HepG2 (cell line): ENCODE data around the gene PACS2. TPM values are rescaled to one million over a fixed set of nuclear protein-coding genes. Genes with fewer than 3 reads are reported as not detected.

ENCODE experiments used
- ATAC-seq: fragments of 200-7000 bp; cut with Tn5 transposase; 3 replicates; pipeline ENCODE4 v1.9.1; 2020; ENCODE audit warnings: mild to moderate bottlenecking, moderate library complexity
- BruUV-seq: library from RNA; stranded (reverse); fragments of 400-500 nt; replicated peaks from 2 replicates; lab custom pipeline; 2021; lab: Mats Ljungman, UMichigan
- CTCF ChIA-PET: fragments of 300-600 bp; formaldehyde crosslinking; extraction: SDS; loops from one replicate; lab custom pipeline; 2021; ENCODE audit warnings: low total read pairs, inconsistent platforms, low intra/inter-chr PET ratio; lab: Yijun Ruan, JAX
- POLR2A ChIA-PET: fragments of 350-600 bp; sonication (Branson Sonifier 250); formaldehyde crosslinking; loops from one replicate; lab custom pipeline; 2020; ENCODE audit warnings: antibody characterized with exemption, inconsistent platforms; lab: Yijun Ruan, JAX
- DNase-seq: peaks from one replicate; pipeline ENCODE4 v3.0.0-alpha.2; 2015; ENCODE audit warnings: low spot score
- FAIRE-seq: peaks from 3 replicates; lab custom pipeline; 2011; peaks lifted over from hg19 to GRCh38; lab: Jason Lieb, UNC
- H2AFZ ChIP-seq: one replicate; pipeline ENCODE4 v1.6.1; 2011; ENCODE audit warnings: low read length, inconsistent platforms
- H3K27ac ChIP-seq: fragments of 300-600 bp; 3 replicates; pipeline ENCODE4 v1.8.0; 2011; ENCODE audit warnings: mixed run types, mild to moderate bottlenecking, mixed read lengths, low read length, inconsistent platforms; ENCODE audit not compliant: insufficient read depth; ENCODE audit errors: extremely low read length
- H3K27me3 ChIP-seq, 2 experiments: fragments of 200-600 bp in 1 of 2; 2 replicates in 1 of 2; 3 replicates in 1 of 2; pipeline versions ENCODE4 v1.6.0 to v1.8.0; 2011; ENCODE audit warnings: low read length in 2 of 2, mild to moderate bottlenecking in 2 of 2, moderate library complexity in 2 of 2, inconsistent platforms in 1 of 2; ENCODE audit not compliant: insufficient read depth in 2 of 2, control insufficient read depth in 1 of 2
- H3K36me3 ChIP-seq, 2 experiments: fragments of 200-600 bp in 1 of 2; replicated peaks in 1 of 2; 2 replicates in 1 of 2; 3 replicates in 1 of 2; pipeline versions ENCODE4 v1.5.1 to v1.8.0; 2011; ENCODE audit warnings: low read length in 2 of 2, inconsistent platforms in 1 of 2; ENCODE audit not compliant: insufficient read depth in 2 of 2, control insufficient read depth in 1 of 2
- H3K4me1 ChIP-seq: 2 replicates; pipeline ENCODE4 v1.5.1; 2012; ENCODE audit warnings: low read length, inconsistent platforms; ENCODE audit not compliant: insufficient read depth
- H3K4me2 ChIP-seq: 2 replicates; pipeline ENCODE4 v1.6.0; 2011; ENCODE audit warnings: low read depth, low read length, inconsistent platforms
- H3K4me3 ChIP-seq, 3 experiments: fragments of 200-600 bp in 1 of 3; sonication (generic), shearing (Covaris generic) in 1 of 3; replicated peaks in 1 of 3; 2 replicates each; pipeline ENCODE4 v1.5.1; 2011 to 2016; ENCODE audit warnings: low read length in 3 of 3, inconsistent platforms in 2 of 3, low read depth in 2 of 3, mild to moderate bottlenecking in 2 of 3, control low read depth in 1 of 3, mixed read lengths in 1 of 3; ENCODE audit not compliant: insufficient read depth in 1 of 3
- H3K79me2 ChIP-seq: one replicate; pipeline ENCODE4 v1.6.1; 2011; ENCODE audit warnings: low read length, inconsistent platforms; ENCODE audit not compliant: insufficient read depth
- H3K9ac ChIP-seq: 2 replicates; pipeline ENCODE4 v1.6.0; 2011; ENCODE audit warnings: mild to moderate bottlenecking, low read depth, low read length, inconsistent platforms; ENCODE audit not compliant: insufficient read depth
- H3K9me3 ChIP-seq: 2 replicates; pipeline ENCODE4 v1.5.1; 2012; ENCODE audit warnings: mild to moderate bottlenecking, low read length
- H4K20me1 ChIP-seq: 2 replicates; pipeline ENCODE4 v1.6.0; 2011; ENCODE audit warnings: inconsistent platforms, mild to moderate bottlenecking, low read length, moderate library complexity; ENCODE audit not compliant: insufficient read depth
- ELF3 ChIP-seq: IDR thresholded peaks from 2 replicates; pipeline ENCODE4 v1.6.1; 2016; ENCODE audit warnings: missing genetic modification reagents, missing compliant biosample characterization
- FOXC1 ChIP-seq: sonication (generic); formaldehyde crosslinking; IDR thresholded peaks from 2 replicates; pipeline ENCODE4 v1.8.0; 2022; ENCODE audit warnings: mild to moderate bottlenecking, missing genetic modification reagents, borderline replicate concordance
- FUBP1 ChIP-seq: sonication (generic); formaldehyde crosslinking; IDR thresholded peaks from 2 replicates; pipeline ENCODE4 v1.5.1; 2020; ENCODE audit warnings: missing genetic modification reagents, mild to moderate bottlenecking, borderline replicate concordance
- LRRFIP1 ChIP-seq: sonication (generic); formaldehyde crosslinking; conservative IDR thresholded peaks from 2 replicates; pipeline ENCODE4 v1.4.0; 2020; ENCODE audit warnings: missing genetic modification reagents
- MAZ ChIP-seq, 2 experiments: sonication (generic) in 1 of 2; formaldehyde crosslinking in 1 of 2; IDR thresholded peaks; 2 replicates each; pipeline versions ENCODE4 v1.5.0 to v1.6.1; 2012 to 2020; ENCODE audit warnings: low read depth in 2 of 2, mild to moderate bottlenecking in 2 of 2, borderline replicate concordance in 1 of 2, improper control_type of control experiment in 1 of 2, low read length in 1 of 2, missing genetic modification reagents in 1 of 2, moderate library complexity in 1 of 2
- MTA1 ChIP-seq: sonication (generic); formaldehyde crosslinking; IDR thresholded peaks from 2 replicates; pipeline ENCODE4 v1.4.0; 2020; ENCODE audit warnings: missing genetic modification reagents, mild to moderate bottlenecking, borderline replicate concordance
- NONO ChIP-seq, 2 experiments: fragments of 450-650 bp in 1 of 2; sonication (generic) in 1 of 2; formaldehyde crosslinking in 1 of 2; IDR thresholded peaks in 1 of 2; conservative IDR thresholded peaks in 1 of 2; 2 replicates each; pipeline versions ENCODE4 v1.6.1 to v1.8.0; 2017 to 2022; ENCODE audit warnings: mild to moderate bottlenecking in 1 of 2, missing genetic modification reagents in 1 of 2, moderate library complexity in 1 of 2
- SMAD9 ChIP-seq: sonication (generic); formaldehyde crosslinking; IDR thresholded peaks from 2 replicates; pipeline ENCODE4 v1.5.1; 2020; ENCODE audit warnings: mild to moderate bottlenecking, missing genetic modification reagents
- UBTF ChIP-seq: sonication (generic); formaldehyde crosslinking; IDR thresholded peaks from 2 replicates; pipeline ENCODE4 v1.4.0; 2020; ENCODE audit warnings: mild to moderate bottlenecking, missing genetic modification reagents
- ZBTB7A ChIP-seq: sonication (generic); formaldehyde crosslinking; IDR thresholded peaks from 2 replicates; pipeline ENCODE4 v1.8.0; 2022; ENCODE audit warnings: mild to moderate bottlenecking, missing genetic modification reagents
- ZFX ChIP-seq: sonication (generic); formaldehyde crosslinking; IDR thresholded peaks from 2 replicates; pipeline ENCODE4 v1.4.0; 2020; ENCODE audit warnings: mild to moderate bottlenecking, low read depth, missing genetic modification reagents, moderate library complexity
- ZKSCAN8 ChIP-seq: IDR thresholded peaks from 2 replicates; pipeline ENCODE4 v1.6.1; 2016; ENCODE audit warnings: borderline replicate concordance, missing genetic modification reagents, missing compliant biosample characterization
- ZNF446 ChIP-seq: sonication (generic); formaldehyde crosslinking; IDR thresholded peaks from 2 replicates; pipeline ENCODE4 v1.5.0; 2020; ENCODE audit warnings: mild to moderate bottlenecking, missing genetic modification reagents
- ZNF792 ChIP-seq: IDR thresholded peaks from 2 replicates; pipeline ENCODE4 v1.6.1; 2016
- WGBS: methylation state at CpG from one replicate; pipeline ENCODE4 v1.1.6; 2017; ENCODE audit warnings: low lambda C conversion rate; 5-methylcytosine and 5-hydroxymethylcytosine counted together
- in situ Hi-C: cut with HindIII; loops from 2 replicates; pipeline ENCODE4 v1.10.0; 2017; ENCODE audit warnings: low pct_unique_long_range_greater_than_20kb; ENCODE audit not compliant: extremely low pct_ligation_motif_present
- intact Hi-C: fragments of 100-400 bp; cut with micrococcal nuclease; formaldehyde crosslinking; loops from one replicate; pipeline ENCODE4 v1.10.0; 2022; ENCODE audit not compliant: unreplicated experiment
- polyA plus RNA-seq, 8 experiments: library from polyadenylated mRNA; depleted of rRNA in 3 of 8; stranded (reverse) in 7 of 8; unstranded in 1 of 8; fragments of >200 nt; fragmentation: Illumina TruSeq in 4 of 8; extraction: Trizol in 4 of 8; gene quantifications; 2 replicates each; pipeline versions ENCODE4 v1.2.1 to v1.2.3, GENCODE V29; 2011 to 2016; ENCODE audit warnings: low read depth in 4 of 8, missing spikeins in 1 of 8, mixed read lengths in 1 of 8; ENCODE audit not compliant: insufficient read depth in 1 of 8
- total RNA-seq, 5 experiments: library from RNA; depleted of rRNA; stranded (reverse); fragments of >200 nt; fragmentation: Illumina TruSeq; extraction: Trizol; gene quantifications; 2 replicates each; pipeline ENCODE4 v1.2.3, GENCODE V29; 2016; ENCODE audit warnings: low read depth in 1 of 5

The PACS2 gene
- total and polyA plus RNA-seq, 2 of the 13 experiments (the other 11 are each of a cell fraction or from before 2014, with no cell fraction given): 23.6 to 27.6 TPM

- TF ChIP-seq ELF3 (no peak), MTA1 (CRISPR knock-in tag) (no peak), ZBTB7A (CRISPR knock-in tag) (no peak)
- TF ChIP-seq, all 625 proteins: peak for 0
Measured at GRCh38 chr14:105374389-105374788, 59.8 kb downstream of the PACS2 start (continued).

GRCh38 chr14:105375635-105376057 is 61.1 kb downstream of the PACS2 start:
- H3K36me3 ChIP-seq: no peaks in the 10 kb centered on the region
- H4K20me1 ChIP-seq: no peaks in the 10 kb centered on the region
- H3K79me2 ChIP-seq: no peaks in the 10 kb centered on the region
- WGBS: 62% methylated on average over 4 of the region's 4 CpGs
- no peak overlapping the region for H3K4me3 ChIP-seq
- no peaks in the 10 kb centered on the region for H3K4me1 ChIP-seq
- intact Hi-C loops: no loop called here
- no peak overlapping the region for H3K9ac ChIP-seq
- H3K27ac ChIP-seq: no peak overlapping the region
- ATAC-seq (no peak), FAIRE-seq (no peak), DNase-seq (no peak)
- no peaks in the 10 kb centered on the region for H3K27me3 ChIP-seq
- H2AFZ ChIP-seq: no peak overlapping the region
- no TSS peak for BruUV-seq
- H3K9me3 ChIP-seq: no peaks in the 10 kb centered on the region
- CTCF ChIA-PET: no interaction called here
- POLR2A ChIA-PET: no interaction called here
- in situ Hi-C loops: loop anchor here (5.0 kb wide), 2 partner anchors 112 to 157 kb away; partner anchors contain the start of gene CRIP1
- H3K4me2 ChIP-seq: no peak overlapping the region
- TF ChIP-seq ZNF446 (CRISPR knock-in tag) (no peak), LRRFIP1 (CRISPR knock-in tag) (no peak), MAZ (IDR thresholded peaks at IDR 0.05; ENCODE audit: borderline replicate concordance, low read depth, low read length) (no peak), MAZ (CRISPR knock-in tag; IDR thresholded peaks at IDR 0.05; ENCODE audit: low read depth) (no peak), SMAD9 (no peak), ZKSCAN8 (no peak), ZNF792 (CRISPR knock-in tag) (no peak), FUBP1 (CRISPR knock-in tag) (no peak), FOXC1 (no peak), NONO (IDR thresholded peaks at IDR 0.05) (no peak), NONO (CRISPR knock-in tag; conservative IDR thresholded peaks at IDR 0.05) (no peak), UBTF (no peak), ZFX (CRISPR knock-in tag) (no peak)
